Measurements from ENCODE around the gene GPATCH8.
A peak's percentile ranks its signal among the peaks of the same experiment; 100 is the strongest.

The GPATCH8 gene

DNA sequence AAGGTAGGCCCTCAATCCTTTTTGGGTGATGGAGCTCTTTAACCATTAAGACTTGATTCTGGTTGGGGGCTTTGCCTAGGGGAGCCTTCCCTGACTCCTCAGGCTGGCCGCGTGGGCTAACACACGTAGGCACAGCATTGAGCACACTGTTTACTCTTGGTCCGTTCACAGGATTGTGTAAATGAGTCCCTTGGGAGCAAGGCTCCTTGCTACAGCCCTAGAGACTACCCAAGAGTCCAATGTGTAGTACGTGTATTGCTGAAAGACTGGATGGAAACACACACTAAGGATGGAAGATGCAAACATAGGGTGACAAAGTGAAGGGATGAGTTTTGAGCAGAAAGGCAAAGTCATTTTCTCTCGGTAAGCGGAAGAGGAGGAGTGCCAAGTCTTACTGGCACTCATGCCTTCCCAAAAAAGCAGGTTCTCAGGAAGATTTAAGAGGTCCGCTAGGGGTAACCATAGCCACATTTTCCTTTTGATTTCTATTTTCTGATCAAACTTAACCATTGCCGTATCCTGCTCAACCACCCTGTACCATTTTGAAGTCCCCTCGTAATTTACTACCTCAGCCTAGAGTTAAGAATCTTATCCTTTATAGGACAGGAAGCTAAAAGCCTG lies 112.8 kb downstream of the GPATCH8 start:
- DNase-seq (ENCODE audit: low spot score): no peak
- TF ChIP-seq, protein P1, sequence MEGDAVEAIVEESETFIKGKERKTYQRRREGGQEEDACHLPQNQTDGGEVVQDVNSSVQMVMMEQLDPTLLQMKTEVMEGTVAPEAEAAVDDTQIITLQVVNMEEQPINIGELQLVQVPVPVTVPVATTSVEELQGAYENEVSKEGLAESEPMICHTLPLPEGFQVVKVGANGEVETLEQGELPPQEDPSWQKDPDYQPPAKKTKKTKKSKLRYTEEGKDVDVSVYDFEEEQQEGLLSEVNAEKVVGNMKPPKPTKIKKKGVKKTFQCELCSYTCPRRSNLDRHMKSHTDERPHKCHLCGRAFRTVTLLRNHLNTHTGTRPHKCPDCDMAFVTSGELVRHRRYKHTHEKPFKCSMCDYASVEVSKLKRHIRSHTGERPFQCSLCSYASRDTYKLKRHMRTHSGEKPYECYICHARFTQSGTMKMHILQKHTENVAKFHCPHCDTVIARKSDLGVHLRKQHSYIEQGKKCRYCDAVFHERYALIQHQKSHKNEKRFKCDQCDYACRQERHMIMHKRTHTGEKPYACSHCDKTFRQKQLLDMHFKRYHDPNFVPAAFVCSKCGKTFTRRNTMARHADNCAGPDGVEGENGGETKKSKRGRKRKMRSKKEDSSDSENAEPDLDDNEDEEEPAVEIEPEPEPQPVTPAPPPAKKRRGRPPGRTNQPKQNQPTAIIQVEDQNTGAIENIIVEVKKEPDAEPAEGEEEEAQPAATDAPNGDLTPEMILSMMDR (IDR thresholded peaks at IDR 0.05; ENCODE audit: borderline replicate concordance, control extremely low read depth, extremely low read depth, insufficient read depth, missing control alignments): no peak
- in situ Hi-C loops (cut with MboI; ENCODE audit: low sequenced_read_pairs, unreplicated experiment): no loop called here

DNA sequence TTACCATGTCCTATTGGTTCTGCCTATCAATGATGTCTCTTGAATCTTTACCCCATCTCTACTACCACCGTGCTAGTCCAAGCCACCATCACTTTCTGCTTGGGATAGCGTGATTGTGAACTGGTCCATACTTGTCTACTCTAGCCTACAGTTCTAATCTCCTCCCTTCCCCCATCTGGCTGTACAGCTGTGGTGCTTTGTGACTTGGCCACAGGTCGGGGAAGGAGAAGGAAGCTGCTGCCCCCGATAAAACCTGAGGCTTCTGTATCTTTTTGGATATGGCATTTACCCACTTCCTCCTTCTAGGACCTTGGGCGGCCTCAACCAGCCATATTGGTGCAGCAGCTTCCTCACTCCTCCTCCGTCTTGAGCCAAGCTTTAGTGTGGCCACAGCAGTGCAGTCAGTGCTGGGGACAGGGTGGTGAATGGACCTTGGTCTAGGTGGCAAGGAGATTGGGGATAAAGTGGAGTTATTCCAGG lies 113.4 kb downstream of the GPATCH8 start:
- no peak for DNase-seq (ENCODE audit: low spot score)
- TF ChIP-seq, protein P1 (IDR thresholded peaks at IDR 0.05; ENCODE audit: borderline replicate concordance, control extremely low read depth, extremely low read depth, insufficient read depth, missing control alignments): no peak
- in situ Hi-C loops (cut with MboI; ENCODE audit: low sequenced_read_pairs, unreplicated experiment): no loop called here

- TF ChIP-seq, protein P1 (IDR thresholded peaks at IDR 0.05; ENCODE audit: borderline replicate concordance, control extremely low read depth, extremely low read depth, insufficient read depth, missing control alignments): no peak
- DNase-seq (ENCODE audit: low spot score): no peak
- in situ Hi-C loops (cut with MboI; ENCODE audit: low sequenced_read_pairs, unreplicated experiment): no loop called here
These were observed 113.9 kb downstream of the GPATCH8 start, which contains the start of gene ITGA2B for GRCh38 chr17:44389281-44389680. Gene ITGA2B (minus strand): TSS chr17:44389649. CDS start chr17:44389473, 176 bp downstream.

DNA sequence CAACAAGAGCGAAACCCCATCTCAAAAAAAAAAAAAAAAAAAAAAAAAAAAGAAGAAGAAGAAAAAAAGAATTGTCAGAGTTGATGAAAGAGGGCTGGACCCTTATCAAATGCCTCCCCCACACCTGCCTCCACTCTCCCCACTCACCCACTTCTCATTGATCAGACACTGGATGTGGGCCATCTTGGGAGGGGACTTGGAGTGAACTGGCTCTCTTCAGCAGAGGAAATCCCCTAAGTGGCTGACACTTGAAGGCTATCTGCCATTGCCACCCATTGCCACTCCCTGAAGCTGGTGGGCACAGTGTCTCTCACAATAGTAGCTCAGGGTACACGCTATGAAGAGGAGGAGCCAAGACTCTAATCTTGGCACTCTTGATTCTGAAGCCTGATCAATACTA lies 115.4 kb downstream of the GPATCH8 start:
- TF ChIP-seq, protein P1 (IDR thresholded peaks at IDR 0.05; ENCODE audit: borderline replicate concordance, control extremely low read depth, extremely low read depth, insufficient read depth, missing control alignments): no peak
- in situ Hi-C loops (cut with MboI; ENCODE audit: low sequenced_read_pairs, unreplicated experiment): no loop called here
- DNase-seq (ENCODE audit: low spot score): no peak

DNA sequence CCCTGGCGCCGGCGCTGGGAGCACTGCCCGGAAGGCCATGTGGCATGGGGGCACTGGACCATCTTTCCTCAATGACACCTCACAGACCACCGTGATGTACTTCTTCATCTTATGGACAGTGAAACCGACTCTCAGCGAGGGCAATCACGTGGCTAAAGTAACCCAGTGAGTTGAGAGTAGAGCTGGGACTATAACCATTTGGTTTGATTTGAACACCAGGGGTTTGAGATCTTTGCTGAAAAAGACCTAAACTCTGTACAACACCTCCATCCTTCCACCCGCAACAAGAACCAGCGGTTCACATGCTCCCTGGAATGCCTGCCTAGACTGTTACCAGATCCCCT lies 117.1 kb downstream of the GPATCH8 start:
- TF ChIP-seq, protein P1 (IDR thresholded peaks at IDR 0.05; ENCODE audit: borderline replicate concordance, control extremely low read depth, extremely low read depth, insufficient read depth, missing control alignments): no peak
- no peak for DNase-seq (ENCODE audit: low spot score)
- in situ Hi-C loops (cut with MboI; ENCODE audit: low sequenced_read_pairs, unreplicated experiment): no loop called here

DNA sequence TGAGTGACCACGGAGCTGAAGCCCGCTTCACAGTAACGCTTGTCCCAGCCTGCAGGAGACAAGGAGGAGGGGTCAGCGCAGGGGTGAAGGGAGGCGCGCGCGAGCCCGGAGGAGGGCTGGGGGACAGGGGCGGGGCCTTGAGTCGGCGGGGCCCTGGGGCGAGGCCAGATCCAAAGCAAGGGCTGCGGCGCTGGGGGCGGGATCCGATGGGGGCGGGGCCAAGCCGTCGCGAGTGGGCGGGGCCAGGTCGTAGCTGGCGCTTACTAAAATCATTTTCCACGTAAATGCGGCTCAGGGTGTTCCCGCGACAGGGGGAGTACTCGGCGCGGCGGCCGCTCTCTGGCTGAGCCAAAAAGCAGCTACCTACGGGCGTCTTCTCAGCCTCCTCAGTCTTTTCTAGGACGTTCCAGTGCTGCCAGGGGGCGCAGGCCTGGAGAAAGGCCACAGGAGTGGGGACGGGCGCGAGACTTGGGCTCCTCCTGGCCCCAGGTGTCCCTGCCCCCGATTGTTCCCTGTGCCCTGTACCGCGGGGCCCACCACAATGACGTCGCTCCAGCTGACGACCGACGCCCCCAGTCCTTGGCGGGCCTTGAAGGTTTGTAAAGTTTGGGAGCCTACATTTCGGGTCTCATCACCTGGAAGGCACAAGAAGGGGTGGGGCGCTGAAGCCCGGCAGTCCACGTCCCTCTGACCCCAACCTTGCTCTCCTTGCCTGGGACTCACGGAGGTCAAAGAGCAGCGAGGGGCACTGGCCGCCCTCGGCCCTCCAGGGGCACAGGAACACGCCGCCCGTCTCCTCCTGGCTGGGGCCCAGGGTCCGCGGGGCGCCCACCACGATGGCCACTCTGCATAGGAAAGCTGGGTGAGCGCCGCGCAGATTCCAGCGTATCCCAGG lies 117.7 kb downstream of the GPATCH8 start:
- in situ Hi-C loops (cut with MboI; ENCODE audit: low sequenced_read_pairs, unreplicated experiment): no loop called here
- TF ChIP-seq, protein P1 (IDR thresholded peaks at IDR 0.05; ENCODE audit: borderline replicate concordance, control extremely low read depth, extremely low read depth, insufficient read depth, missing control alignments): peak; percentile 11

More for the DNA sequence above, 117.7 kb downstream of the GPATCH8 start:
- DNase-seq (ENCODE audit: low spot score): peak; percentile 95
